GM13976 (cell line): Measurements from ENCODE around the gene L3MBTL4.

Experiments
- DNase-seq: peaks from one replicate; pipeline ENCODE4 v3.0.0; 2012; ENCODE audit warnings: low spot score
- in situ Hi-C: fragments of 300-500 bp; cut with MboI; formaldehyde crosslinking; loops from one replicate; pipeline ENCODE4 v1.12.0; 2022; ENCODE audit warnings: low sequenced_read_pairs, mixed read lengths, inconsistent platforms; ENCODE audit not compliant: unreplicated experiment
- TF ChIP-seq, protein P1 (sequence below): IDR thresholded peaks from 2 replicates; pipeline ENCODE4 v1.5.1; 2012; ENCODE audit warnings: borderline replicate concordance, mild to moderate bottlenecking; ENCODE audit not compliant: insufficient read depth; ENCODE audit errors: extremely low read depth, missing control alignments, control extremely low read depth

L3MBTL4 gene

DNA sequence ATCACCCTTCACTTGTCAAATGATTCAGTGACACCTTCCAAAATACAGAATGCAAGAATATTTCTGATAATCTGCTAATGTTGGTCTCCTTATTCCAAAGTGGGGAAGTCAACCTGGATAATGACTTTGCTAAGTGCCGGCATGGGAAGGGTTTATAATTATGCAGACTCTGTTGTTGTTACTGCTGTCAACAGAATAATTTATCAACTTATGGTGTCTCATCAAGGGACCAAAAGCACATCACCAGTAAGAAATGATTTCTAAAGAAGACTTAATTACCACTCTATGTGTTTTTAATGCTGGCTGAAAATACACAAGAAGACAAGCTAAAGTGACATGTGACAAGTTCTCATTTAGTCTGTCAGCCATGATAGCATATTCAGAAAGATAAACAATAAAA is 403.8 kb downstream of the L3MBTL4 start:
- in situ Hi-C loops: no loop called here
- DNase-seq: no peak
- TF ChIP-seq, protein P1, sequence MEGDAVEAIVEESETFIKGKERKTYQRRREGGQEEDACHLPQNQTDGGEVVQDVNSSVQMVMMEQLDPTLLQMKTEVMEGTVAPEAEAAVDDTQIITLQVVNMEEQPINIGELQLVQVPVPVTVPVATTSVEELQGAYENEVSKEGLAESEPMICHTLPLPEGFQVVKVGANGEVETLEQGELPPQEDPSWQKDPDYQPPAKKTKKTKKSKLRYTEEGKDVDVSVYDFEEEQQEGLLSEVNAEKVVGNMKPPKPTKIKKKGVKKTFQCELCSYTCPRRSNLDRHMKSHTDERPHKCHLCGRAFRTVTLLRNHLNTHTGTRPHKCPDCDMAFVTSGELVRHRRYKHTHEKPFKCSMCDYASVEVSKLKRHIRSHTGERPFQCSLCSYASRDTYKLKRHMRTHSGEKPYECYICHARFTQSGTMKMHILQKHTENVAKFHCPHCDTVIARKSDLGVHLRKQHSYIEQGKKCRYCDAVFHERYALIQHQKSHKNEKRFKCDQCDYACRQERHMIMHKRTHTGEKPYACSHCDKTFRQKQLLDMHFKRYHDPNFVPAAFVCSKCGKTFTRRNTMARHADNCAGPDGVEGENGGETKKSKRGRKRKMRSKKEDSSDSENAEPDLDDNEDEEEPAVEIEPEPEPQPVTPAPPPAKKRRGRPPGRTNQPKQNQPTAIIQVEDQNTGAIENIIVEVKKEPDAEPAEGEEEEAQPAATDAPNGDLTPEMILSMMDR: no peak

DNA sequence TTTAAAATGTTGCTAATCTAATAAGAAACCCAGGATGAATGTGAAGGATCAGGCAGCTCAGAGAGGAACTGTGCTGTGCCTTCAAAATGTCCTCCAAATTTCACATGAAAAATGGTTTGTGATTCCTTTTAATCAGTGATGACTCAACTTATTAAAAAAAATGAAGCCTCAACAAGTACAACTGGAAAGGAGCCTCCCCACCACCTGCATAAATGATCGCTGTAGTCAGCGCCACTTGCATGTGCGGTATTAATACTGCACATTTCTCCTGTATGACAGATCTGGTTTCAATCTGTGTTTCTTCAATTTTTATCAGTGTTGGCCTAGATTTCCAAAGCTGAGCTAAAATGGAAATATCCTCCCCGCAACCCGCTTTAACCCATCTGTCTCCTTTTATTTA is 404.4 kb downstream of the L3MBTL4 start:
- DNase-seq: no peak
- TF ChIP-seq, protein P1: no peak
- in situ Hi-C loops: no loop called here

DNA sequence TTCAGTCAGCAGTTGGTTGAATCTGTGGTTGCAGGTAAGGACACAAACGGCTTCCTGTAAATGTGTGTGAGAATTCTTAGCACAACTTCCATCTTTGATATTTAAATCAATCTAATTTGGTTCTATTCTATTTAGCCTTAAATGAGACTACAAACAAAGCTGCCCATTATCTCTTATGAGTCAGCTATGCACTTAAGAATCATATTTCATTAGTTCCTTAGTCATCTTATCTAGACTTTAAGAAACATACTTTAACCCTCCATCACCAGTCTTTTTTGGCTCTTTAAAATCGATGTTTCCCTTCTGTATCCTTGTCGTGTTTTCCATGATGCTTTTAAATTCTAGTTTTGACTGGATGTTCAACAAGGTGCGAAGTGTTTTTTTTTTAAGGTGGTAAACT is 405.0 kb downstream of the L3MBTL4 start:
- DNase-seq: no peak
- in situ Hi-C loops: no loop called here
- TF ChIP-seq, protein P1: no peak

DNA sequence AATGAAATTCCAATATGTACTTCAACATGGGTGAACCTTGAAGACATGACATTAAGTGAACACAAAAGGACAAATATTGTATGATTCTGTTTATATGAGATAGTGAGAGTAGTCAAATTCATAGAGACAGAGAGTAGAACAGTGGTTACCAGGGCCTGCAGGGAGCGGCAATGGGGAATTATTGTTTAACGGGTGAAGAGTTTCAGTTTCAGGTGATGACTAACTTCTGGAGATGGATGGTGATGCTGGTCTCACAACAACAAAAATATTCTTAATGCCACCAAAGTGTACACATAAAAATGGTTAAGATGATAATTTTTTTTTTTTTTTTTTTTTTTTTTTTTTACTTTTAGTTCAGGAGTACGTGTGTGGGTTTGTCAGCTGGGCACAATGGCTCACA is 410.0 kb downstream of the L3MBTL4 start:
- in situ Hi-C loops: no loop called here
- TF ChIP-seq, protein P1: no peak
- DNase-seq: no peak

DNA sequence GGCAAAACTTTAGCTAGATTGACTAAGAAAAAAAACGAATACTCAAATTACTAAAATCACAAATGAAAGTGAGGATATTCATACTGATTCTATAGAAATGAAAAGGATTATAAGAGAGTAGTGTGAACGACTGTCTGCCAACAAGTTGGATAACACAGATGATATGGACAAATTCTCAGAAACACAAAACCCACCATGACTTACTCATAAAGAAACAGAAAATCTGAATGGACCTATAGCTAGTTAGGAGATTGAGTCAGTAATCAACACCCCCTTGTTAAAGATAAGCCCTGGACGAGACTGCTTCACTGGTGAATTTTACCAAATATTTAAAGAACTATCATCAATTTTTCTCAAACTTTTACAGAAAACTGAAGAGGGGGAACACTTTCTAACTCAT is 410.6 kb downstream of the L3MBTL4 start:
- TF ChIP-seq, protein P1: no peak
- DNase-seq: no peak
- in situ Hi-C loops: no loop called here

DNA sequence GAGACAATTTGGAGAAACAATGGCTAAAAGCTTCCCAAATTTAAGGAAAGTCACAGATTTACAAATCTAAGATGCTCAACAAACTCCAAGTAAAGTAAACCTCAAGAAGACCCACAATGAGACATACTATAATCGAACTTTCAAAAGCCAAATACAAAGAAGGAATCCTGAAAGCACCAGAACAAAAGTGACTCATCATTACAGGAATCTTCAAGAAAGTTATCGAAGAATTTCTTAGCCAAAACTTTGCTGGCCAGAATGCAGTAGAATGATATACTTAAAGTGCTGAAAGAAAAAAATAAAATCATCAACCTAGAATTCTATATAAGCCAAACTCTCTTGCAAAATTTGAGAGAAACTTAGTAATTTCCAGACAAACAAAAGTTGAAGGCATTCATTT is 412.8 kb downstream of the L3MBTL4 start:
- TF ChIP-seq, protein P1: no peak
- in situ Hi-C loops: no loop called here
- DNase-seq: no peak

DNA sequence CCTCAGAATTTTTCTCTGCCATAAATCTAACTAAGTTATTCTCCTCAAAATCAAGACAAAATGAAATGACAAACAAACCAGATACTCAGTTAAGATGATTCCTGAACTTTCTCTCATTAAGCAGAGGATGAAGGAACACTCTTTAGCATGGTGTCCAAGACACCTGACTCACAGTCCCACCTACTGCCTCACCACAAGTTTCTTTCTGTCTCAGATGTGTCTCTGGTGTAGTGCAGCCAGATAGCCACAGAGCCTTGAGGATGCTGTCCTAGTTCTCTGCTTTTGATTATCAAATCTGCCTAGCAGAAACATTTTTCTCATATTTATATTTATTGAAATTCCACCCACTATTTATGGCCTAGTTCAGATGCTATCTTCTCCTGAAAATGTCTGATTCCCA is 415.8 kb downstream of the L3MBTL4 start:
- in situ Hi-C loops: no loop called here
- peak; percentile 36 for DNase-seq
- TF ChIP-seq, protein P1: no peak
